OCI-LY3 (cell line): ENCODE measurements around the gene FNBP1.

ENCODE experiments used
- H2AFZ ChIP-seq: fragments of 200-600, 300-600 bp; shearing (Covaris generic); 2 replicates; pipeline ENCODE4 v1.6.0; 2014; ENCODE audit warnings: antibody characterized with exemption, low read depth, low read length
- H3K27ac ChIP-seq: fragments of 200-600, 300-600 bp; sonication (generic); 2 replicates; pipeline ENCODE4 v1.5.1; 2014; ENCODE audit warnings: mild to moderate bottlenecking, low read length, moderate library complexity, mixed read lengths
- H3K27me3 ChIP-seq: fragments of 200-600, 300-600 bp; sonication (generic); 2 replicates; pipeline ENCODE4 v1.6.1; 2014; ENCODE audit warnings: low read depth, low read length, mixed read lengths
- H3K36me3 ChIP-seq: fragments of 200-600, 300-600 bp; sonication (generic); replicated peaks from 2 replicates; pipeline ENCODE3; 2014; ENCODE audit warnings: low read depth, low read length, mixed read lengths
- H3K4me1 ChIP-seq: fragments of 300-600, 200-600 bp; sonication (generic); 2 replicates; pipeline ENCODE4 v1.6.1; 2014; ENCODE audit warnings: low read length, mixed read lengths
- H3K4me2 ChIP-seq: fragments of 200-600, 300-600 bp; sonication (generic); 2 replicates; pipeline ENCODE4 v1.6.1; 2014; ENCODE audit warnings: low read length, mixed read lengths
- H3K4me3 ChIP-seq: fragments of 300-600, 200-600 bp; sonication (generic); 2 replicates; pipeline ENCODE4 v1.5.1; 2014; ENCODE audit warnings: antibody characterized with exemption, mild to moderate bottlenecking, low read length, moderate library complexity
- H3K79me2 ChIP-seq: fragments of 300-600, 200-600 bp; shearing (Covaris generic); 2 replicates; pipeline ENCODE4 v1.6.1; 2014; ENCODE audit warnings: mild to moderate bottlenecking, low read length, mixed read lengths
- H3K9ac ChIP-seq: fragments of 300-600, 200-600 bp; shearing (Covaris generic); 2 replicates; pipeline ENCODE4 v1.6.0; 2014; ENCODE audit warnings: mild to moderate bottlenecking, low read length, moderate library complexity
- H3K9me3 ChIP-seq: fragments of 200-600, 300-600 bp; shearing (Covaris generic); 2 replicates; pipeline ENCODE4 v1.6.1; 2014; ENCODE audit warnings: low read length, mixed read lengths; ENCODE audit not compliant: insufficient read depth
- H4K20me1 ChIP-seq: fragments of 200-600, 300-600 bp; sonication (generic); 2 replicates; pipeline ENCODE4 v1.6.1; 2016; ENCODE audit warnings: low read length, mixed read lengths; ENCODE audit not compliant: insufficient read depth
- CTCF ChIP-seq: fragments of 200-600, 300-600 bp; sonication (generic); IDR thresholded peaks from 2 replicates; pipeline ENCODE4 v1.5.1; 2014; ENCODE audit warnings: antibody characterized with exemption, low read length, low read depth
- EZH2phosphoT487 ChIP-seq: fragments of 200-600 bp; shearing (Covaris generic); IDR thresholded peaks from 2 replicates; pipeline ENCODE4 v1.6.1; 2018; ENCODE audit warnings: antibody characterized with exemption, mixed run types, low read depth

The FNBP1 gene

GRCh38 chr9:129875181-129875611, 167.8 kb downstream of the FNBP1 start:
- H3K4me1 ChIP-seq, result 0 out of 2 replicates have a peak, but pooled peaks cover 3% of the 10 kb centered on the region
- no peak for TF ChIP-seq CTCF
- no peak for TF ChIP-seq EZH2phosphoT487
- H2AFZ ChIP-seq, result no peak overlapping the region

DNA sequence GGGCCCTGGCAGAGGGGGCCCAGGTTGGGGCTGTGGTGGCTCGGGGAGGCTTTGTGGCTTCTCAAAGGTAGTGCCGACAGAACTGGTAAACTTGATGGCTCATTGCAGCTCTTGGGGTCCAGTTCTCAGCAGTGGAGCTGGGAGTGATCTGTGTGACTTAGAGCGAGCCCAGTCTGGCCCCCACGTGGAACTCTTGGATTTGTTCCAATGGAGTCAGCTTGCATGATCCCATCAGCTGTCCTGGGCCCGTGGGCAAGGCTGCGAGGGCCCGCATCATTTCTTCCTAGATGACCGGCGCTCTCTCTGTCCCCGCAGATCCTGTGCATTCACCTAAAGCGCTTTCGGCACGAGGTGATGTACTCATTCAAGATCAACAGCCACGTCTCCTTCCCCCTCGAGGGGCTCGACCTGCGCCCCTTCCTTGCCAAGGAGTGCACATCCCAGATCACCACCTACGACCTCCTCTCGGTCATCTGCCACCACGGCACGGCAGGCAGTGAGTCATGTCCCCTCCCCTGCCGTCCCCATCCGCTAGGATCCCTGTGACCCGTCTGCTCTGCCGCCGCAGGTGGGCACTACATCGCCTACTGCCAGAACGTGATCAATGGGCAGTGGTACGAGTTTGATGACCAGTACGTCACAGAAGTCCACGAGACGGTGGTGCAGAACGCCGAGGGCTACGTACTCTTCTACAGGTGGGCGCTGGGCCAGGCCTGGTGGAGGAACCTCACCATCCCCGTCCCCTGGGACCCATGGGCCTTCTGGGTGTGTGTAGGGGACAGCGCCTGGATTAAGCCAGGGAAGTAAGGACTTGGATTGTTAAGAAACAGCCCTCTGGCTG, 168.5 kb downstream of the FNBP1 start:
- Histone ChIP-seq H3K27ac (no peak overlapping the region), H3K36me3 (no peaks in the 10 kb centered on the region), H3K9ac (no peak overlapping the region), H4K20me1 (no peaks in the 10 kb centered on the region), H2AFZ (no peak overlapping the region), H3K9me3 (no peaks in the 10 kb centered on the region), H3K4me2 (no peak overlapping the region), H3K4me3 (no peak overlapping the region), H3K4me1 (0 out of 2 replicates have a peak, but pooled peaks cover 3% of the 10 kb centered on the region), H3K27me3 (no peaks in the 10 kb centered on the region), H3K79me2 (no peaks in the 10 kb centered on the region)
- no peak for TF ChIP-seq CTCF
- TF ChIP-seq EZH2phosphoT487, result no peak

More at GRCh38 chr9:129875181-129875611, 167.8 kb downstream of the FNBP1 start:
- no peaks in the 10 kb centered on the region for H3K36me3 ChIP-seq
- H3K4me3 ChIP-seq, result no peak overlapping the region
- no peaks in the 10 kb centered on the region for H3K79me2 ChIP-seq
- no peaks in the 10 kb centered on the region for H4K20me1 ChIP-seq
- H3K27ac ChIP-seq, result no peak overlapping the region
- no peak overlapping the region for H3K9ac ChIP-seq
- H3K9me3 ChIP-seq, result no peaks in the 10 kb centered on the region
- no peak overlapping the region for H3K4me2 ChIP-seq
- H3K27me3 ChIP-seq, result no peaks in the 10 kb centered on the region

- Histone ChIP-seq H3K9ac (no peak overlapping the region), H3K4me1 (0 out of 2 replicates have a peak, but pooled peaks cover 3% of the 10 kb centered on the region), H3K36me3 (no peaks in the 10 kb centered on the region), H3K27me3 (no peaks in the 10 kb centered on the region), H4K20me1 (no peaks in the 10 kb centered on the region), H3K79me2 (no peaks in the 10 kb centered on the region), H3K27ac (no peak overlapping the region), H3K4me2 (no peak overlapping the region), H2AFZ (no peak overlapping the region), H3K4me3 (no peak overlapping the region), H3K9me3 (no peaks in the 10 kb centered on the region)
- TF ChIP-seq CTCF (no peak), EZH2phosphoT487 (no peak)
Observed at GRCh38 chr9:129873563-129874190, 169.3 kb downstream of the FNBP1 start.

GRCh38 chr9:129871046-129871445, 171.9 kb downstream of the FNBP1 start:
- no peaks in the 10 kb centered on the region for H3K36me3 ChIP-seq
- H3K4me2 ChIP-seq, result no peak overlapping the region
- H4K20me1 ChIP-seq, result no peaks in the 10 kb centered on the region
- no peak overlapping the region for H2AFZ ChIP-seq
- no peak overlapping the region for H3K9ac ChIP-seq
- H3K79me2 ChIP-seq, result no peaks in the 10 kb centered on the region
- H3K9me3 ChIP-seq, result no peaks in the 10 kb centered on the region
- no peak overlapping the region for H3K27ac ChIP-seq
- no peak overlapping the region for H3K4me3 ChIP-seq
- no peaks in the 10 kb centered on the region for H3K27me3 ChIP-seq
- TF ChIP-seq CTCF (no peak), EZH2phosphoT487 (no peak)
- H3K4me1 ChIP-seq, result no peaks in the 10 kb centered on the region
